Naive thymus-derived CD4-positive, alpha-beta T cell (primary cell): ENCODE data around the gene HID1. TPM values are rescaled to one million over a fixed set of nuclear protein-coding genes. Genes with fewer than 3 reads are reported as not detected.

Experiments used
- ATAC-seq: fragments of 150-1000 bp; cut with Tn5 transposase; 2 replicates; pipeline ENCODE4 v1.10.0; 2021; ENCODE audit warnings: mild to moderate bottlenecking, moderate library complexity
- CTCF ChIA-PET: fragments of 350-600 bp; sonication (Branson Sonifier 250); formaldehyde crosslinking; loops from one replicate; lab custom pipeline; 2021; ENCODE audit warnings: antibody characterized with exemption; lab: Charles Lee
- POLR2A ChIA-PET: fragments of 350-600 bp; sonication (Branson Sonifier 250); formaldehyde crosslinking; loops from one replicate; lab custom pipeline; 2021; ENCODE audit warnings: antibody characterized with exemption, inconsistent platforms; lab: Charles Lee
- DNase-seq, 9 donors: peaks; one replicate each; pipeline versions ENCODE4 v3.0.0 to v3.0.0-alpha.2; 2020 to 2022; ENCODE audit warnings: mixed read lengths in 1 of 9
- H3K27ac ChIP-seq: one replicate; pipeline ENCODE4 v1.7.0; 2013; ENCODE audit warnings: mild to moderate bottlenecking, low read depth, low read length, moderate library complexity
- H3K27me3 ChIP-seq, 2 donors: one replicate each; pipeline ENCODE4 v1.7.0; 2013; ENCODE audit warnings: low read length in 2 of 2, mild to moderate bottlenecking in 2 of 2, moderate library complexity in 2 of 2; ENCODE audit not compliant: control insufficient read depth in 2 of 2, insufficient read depth in 2 of 2
- H3K36me3 ChIP-seq, 3 experiments: 1 replicate in 2 of 3; 2 replicates in 1 of 3; pipeline ENCODE4 v1.7.0; 2013; ENCODE audit warnings: low read length in 3 of 3, mild to moderate bottlenecking in 3 of 3, moderate library complexity in 1 of 3; ENCODE audit not compliant: insufficient read depth in 3 of 3, control insufficient read depth in 2 of 3
- H3K4me1 ChIP-seq, 2 donors: one replicate each; pipeline ENCODE4 v1.7.0; 2013; ENCODE audit warnings: low read length in 2 of 2, mild to moderate bottlenecking in 2 of 2, moderate library complexity in 1 of 2; ENCODE audit not compliant: control insufficient read depth in 2 of 2, insufficient read depth in 2 of 2
- H3K4me3 ChIP-seq: 2 replicates; pipeline ENCODE4 v1.7.0; 2013; ENCODE audit warnings: mild to moderate bottlenecking, low read length
- H3K9me3 ChIP-seq, 3 experiments: 1 replicate in 2 of 3; 2 replicates in 1 of 3; pipeline ENCODE4 v1.7.0; 2013; ENCODE audit warnings: low read length in 3 of 3; ENCODE audit not compliant: control insufficient read depth in 2 of 3
- H3K27ac Mint-ChIP-seq, 9 donors: one replicate each; pipeline ENCODE4 v1.8.0; 2020 to 2022; ENCODE audit warnings: mixed read lengths in 9 of 9, mild to moderate bottlenecking in 8 of 9, moderate library complexity in 5 of 9, inconsistent platforms in 2 of 9
- H3K27me3 Mint-ChIP-seq, 5 donors: one replicate each; pipeline ENCODE4 v1.8.0; 2021 to 2022; ENCODE audit warnings: mixed read lengths in 5 of 5, mild to moderate bottlenecking in 1 of 5
- H3K36me3 Mint-ChIP-seq, 5 donors: one replicate each; pipeline ENCODE4 v1.8.0; 2020 to 2022; ENCODE audit warnings: mixed read lengths in 5 of 5, mild to moderate bottlenecking in 3 of 5, inconsistent platforms in 1 of 5
- H3K4me1 Mint-ChIP-seq, 7 donors: one replicate each; pipeline ENCODE4 v1.8.0; 2020 to 2022; ENCODE audit warnings: mixed read lengths in 7 of 7, mild to moderate bottlenecking in 3 of 7, inconsistent platforms in 1 of 7
- H3K4me3 Mint-ChIP-seq, 10 donors: one replicate each; pipeline ENCODE4 v1.8.0; 2020 to 2022; ENCODE audit warnings: mild to moderate bottlenecking in 10 of 10, mixed read lengths in 10 of 10, moderate library complexity in 6 of 10, inconsistent platforms in 2 of 10
- H3K9me3 Mint-ChIP-seq, 11 donors: one replicate each; pipeline ENCODE4 v1.8.0; 2020 to 2022; ENCODE audit warnings: mixed read lengths in 11 of 11, mild to moderate bottlenecking in 4 of 11, inconsistent platforms in 1 of 11, moderate library complexity in 1 of 11
- intact Hi-C, 2 donors: fragments of 100-400 bp; cut with micrococcal nuclease; formaldehyde crosslinking; loops; one replicate each; pipeline ENCODE4 v1.15.1; 2023
- polyA plus RNA-seq, 2 donors: library from polyadenylated mRNA; unstranded; fragments of 300-500 nt; fragmentation: Illumina TruSeq; gene quantifications; one replicate each; pipeline ENCODE4 v1.2.3, GENCODE V29; 2021
- total RNA-seq, 6 experiments: library from RNA in 5 of 6; stranded (reverse) in 5 of 6; gene quantifications; 1 replicate in 5 of 6; 2 replicates in 1 of 6; pipeline ENCODE4 v1.2.3 and lab custom pipeline; 2021 to 2026

HID1 gene
- total and polyA plus RNA-seq, 7 experiments from 2014 or later = 0.60 to 25.2 (median 11.7) TPM

DNA sequence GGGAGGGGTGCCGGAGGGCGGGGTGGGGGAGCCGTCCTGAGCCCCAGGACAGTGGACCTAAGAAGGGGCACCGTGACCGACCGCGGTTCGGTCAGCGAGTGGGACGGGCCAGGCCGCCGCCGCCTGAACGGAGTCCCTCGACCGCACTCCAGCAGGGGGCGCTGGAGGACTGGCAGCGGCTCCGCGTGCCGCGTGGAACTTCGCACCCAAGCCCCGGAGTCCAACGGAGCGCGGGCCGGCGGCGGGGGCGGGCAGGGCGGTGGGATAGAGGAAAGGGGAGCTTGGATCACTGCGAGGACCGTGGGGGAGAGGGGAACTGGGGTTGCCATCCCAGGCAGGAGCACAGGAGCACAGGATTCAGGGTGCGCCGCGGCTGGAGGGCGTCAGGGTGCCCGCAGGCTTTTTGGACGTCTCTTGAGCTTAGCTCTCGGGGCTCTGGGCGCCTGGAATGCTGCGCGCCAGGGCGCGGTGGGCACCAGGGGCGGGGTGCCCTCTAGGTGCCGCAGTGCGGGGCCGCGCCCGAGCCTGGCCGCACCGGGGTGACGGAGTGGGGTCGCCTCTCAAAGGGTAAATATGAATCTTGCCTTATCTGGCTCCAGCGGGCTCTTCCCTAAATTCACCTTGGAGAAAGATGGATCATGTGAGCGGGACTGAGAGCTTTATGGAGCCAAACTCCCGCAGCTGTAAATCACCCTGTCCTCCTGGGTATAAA lies 48.9 kb downstream of the HID1 start:
- peaks cover 0 to 3% (median 0%) of the 10 kb centered on the region in 5 donors for H3K36me3 Mint-ChIP-seq
- ChIA-PET CTCF (interaction anchor here (0.5 to 2.5 kb wide), 7 partner anchors 9 to 278 kb away, joined by 3 to 11 read pairs (median 3); partner anchors contain the start of gene MRPL58), POLR2A (no interaction called here)
- H3K36me3 ChIP-seq = no peaks in the 10 kb centered on the region
- peaks cover 34 to 74% (median 39%) of the 10 kb centered on the region in 5 donors for H3K27me3 Mint-ChIP-seq
- ATAC-seq = peak; percentile 85
- H3K4me1 Mint-ChIP-seq = peaks cover 2 to 21% (median 6%) of the 10 kb centered on the region in 7 donors
- peak; percentile 50 to 85 (median 70) for DNase-seq
- H3K9me3 ChIP-seq = no peaks in the 10 kb centered on the region
- no peak overlapping the region for H3K4me3 ChIP-seq
- H3K9me3 Mint-ChIP-seq = peaks cover 0 to 2% (median 0%) of the 10 kb centered on the region in 11 donors
- peak overlapping the region in 1 of 9 donors; percentile 48 for H3K27ac Mint-ChIP-seq
- peak overlapping the region; percentile 23 to 76 (median 62) for H3K4me3 Mint-ChIP-seq
- H3K27ac ChIP-seq = no peak overlapping the region
- H3K4me1 ChIP-seq = peaks cover 3 to 12% of the 10 kb centered on the region in 2 donors
- peaks cover 0 to 11% of the 10 kb centered on the region in 2 donors for H3K27me3 ChIP-seq
- intact Hi-C loops = loop anchor here (1.0 kb wide), 1 partner anchor 35 kb away; no protein-coding TSS in a partner anchor

DNA sequence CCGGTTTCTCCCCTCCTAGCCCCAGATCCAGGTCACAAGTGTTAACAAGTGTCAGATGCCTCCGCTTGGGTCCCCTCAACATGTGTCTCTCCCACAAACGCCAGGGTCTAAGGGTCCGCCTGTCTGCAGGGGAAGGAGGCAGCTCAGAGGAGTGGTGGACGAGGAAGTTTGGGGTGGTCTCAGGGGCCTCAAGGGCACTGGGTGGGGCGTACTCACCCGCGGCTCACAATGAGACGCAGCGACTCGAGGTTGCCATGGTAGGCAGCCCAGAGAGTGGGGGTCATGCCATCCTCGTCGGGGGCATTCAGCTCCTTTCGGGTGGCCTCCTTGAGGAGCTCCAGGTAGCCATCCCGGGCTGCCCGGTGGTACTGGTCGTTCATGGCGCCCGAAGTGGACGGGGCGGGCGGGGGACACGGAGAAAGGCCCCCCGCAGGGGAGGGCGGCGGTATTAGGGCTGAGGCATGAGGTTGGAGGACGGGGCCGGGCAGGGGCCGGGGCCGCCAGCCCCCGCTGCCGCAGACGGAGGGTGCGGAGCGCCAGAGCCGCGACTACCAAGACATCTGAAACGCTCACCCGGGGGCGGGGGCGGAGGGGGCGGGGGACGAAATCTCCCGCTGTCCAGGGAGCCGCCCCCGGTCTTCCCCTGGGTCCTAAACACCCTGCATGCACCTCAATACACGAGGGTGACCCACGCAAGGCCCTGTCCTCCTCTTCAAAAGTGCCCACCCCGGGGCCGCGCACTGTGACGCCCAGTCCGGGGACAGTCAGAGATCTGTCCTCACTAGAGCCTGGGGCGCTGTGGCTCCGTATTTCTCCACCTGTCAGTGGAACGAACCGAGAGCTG lies 49.6 kb downstream of the HID1 start, which contains the start of gene USH1G:
Gene USH1G (minus strand): TSS at position 562 of the 844 bp plus-strand sequence. CDS start 182 bp downstream, at position 380.
- peak; percentile 39 for ATAC-seq
- CTCF ChIA-PET = interaction anchor here (1.1 to 1.7 kb wide), 2 partner anchors 35 to 279 kb away, joined by 3 to 11 read pairs; no protein-coding TSS in a partner anchor
- H3K27me3 ChIP-seq = peaks cover 0 to 11% of the 10 kb centered on the region in 2 donors
- no peaks in the 10 kb centered on the region for H3K36me3 ChIP-seq
- H3K9me3 ChIP-seq = no peaks in the 10 kb centered on the region
- intact Hi-C loops = loop anchor here (1.0 kb wide), 1 partner anchor 35 kb away; no protein-coding TSS in a partner anchor
- Mint-ChIP-seq H3K36me3 (peaks cover 0 to 3% (median 0%) of the 10 kb centered on the region in 5 donors), H3K27me3 (peaks cover 31 to 67% (median 40%) of the 10 kb centered on the region in 5 donors), H3K9me3 (no peaks in the 10 kb centered on the region), H3K4me3 (peak within 1 kb of the TSS; percentile 23 to 76 (median 62)), H3K4me1 (peaks cover 2 to 21% (median 6%) of the 10 kb centered on the region in 7 donors), H3K27ac (peak within 1 kb of the TSS in 1 of 9 donors; percentile 48)
- DNase-seq = peak in 1 of 9 donors; percentile 6
- H3K4me1 ChIP-seq = peaks cover 3 to 12% of the 10 kb centered on the region in 2 donors
- H3K27ac ChIP-seq = no peak within 1 kb of the TSS
- H3K4me3 ChIP-seq = no peak within 1 kb of the TSS
- POLR2A ChIA-PET = no interaction called here

DNA sequence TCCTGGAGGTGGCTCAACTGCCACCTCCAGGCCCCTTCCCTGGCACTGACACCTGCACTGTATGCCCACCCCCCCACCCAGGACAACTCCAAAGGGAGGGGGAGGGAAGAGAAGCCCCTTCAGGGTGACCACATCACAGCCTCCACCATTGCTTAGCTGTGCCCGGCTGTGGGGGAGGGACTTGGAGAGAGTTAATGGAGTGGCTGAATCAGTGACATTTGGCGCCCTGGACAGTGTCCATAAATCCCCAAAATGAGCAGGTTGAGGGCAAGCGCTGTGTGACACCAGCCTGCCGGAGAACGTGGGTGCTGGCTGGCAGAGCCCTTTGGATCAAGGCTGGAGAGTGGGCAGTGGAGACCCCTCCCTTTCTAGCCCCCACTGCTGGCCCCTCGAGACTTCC lies 50.4 kb downstream of the HID1 start:
- peaks cover 0 to 11% of the 10 kb centered on the region in 2 donors for H3K27me3 ChIP-seq
- ChIA-PET POLR2A (no interaction called here), CTCF (interaction anchor here (1.1 to 1.3 kb wide), 2 partner anchors 36 to 279 kb away, joined by 3 read pairs; no protein-coding TSS in a partner anchor)
- H3K4me1 ChIP-seq = peaks cover 3 to 12% of the 10 kb centered on the region in 2 donors
- Mint-ChIP-seq H3K4me1 (peaks cover 2 to 21% (median 6%) of the 10 kb centered on the region in 7 donors), H3K9me3 (no peaks in the 10 kb centered on the region), H3K27ac (no peak overlapping the region), H3K36me3 (peaks cover 0 to 3% (median 0%) of the 10 kb centered on the region in 5 donors), H3K4me3 (peak overlapping the region in 5 of 10 donors; percentile 55 to 76 (median 62)), H3K27me3 (peaks cover 30 to 62% (median 34%) of the 10 kb centered on the region in 5 donors)
- H3K9me3 ChIP-seq = no peaks in the 10 kb centered on the region
- no peak for ATAC-seq
- H3K27ac ChIP-seq = no peak overlapping the region
- H3K36me3 ChIP-seq = no peaks in the 10 kb centered on the region
- DNase-seq = no peak
- no peak overlapping the region for H3K4me3 ChIP-seq
- intact Hi-C loops = no loop called here

DNA sequence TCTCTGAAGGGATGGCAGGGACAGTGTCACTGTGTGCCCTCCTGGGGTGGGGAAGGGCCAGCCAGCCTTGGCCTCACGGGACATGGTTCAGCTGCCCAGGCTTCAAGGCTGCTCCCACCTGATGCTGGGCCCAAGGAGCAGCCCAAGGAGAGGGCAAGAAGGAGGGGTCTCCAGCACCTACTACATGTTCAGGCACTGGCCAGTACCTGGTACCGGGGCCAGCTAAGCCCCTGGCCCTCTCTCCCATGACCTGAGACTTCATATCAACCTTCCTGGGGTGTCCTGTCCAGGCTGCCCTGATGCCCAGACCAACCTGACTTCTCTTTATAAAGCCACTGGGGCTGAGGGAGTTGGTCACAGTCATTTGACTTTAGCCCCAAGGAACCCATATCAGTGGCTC lies 50.8 kb downstream of the HID1 start:
- DNase-seq (no peak), ATAC-seq (no peak)
- Mint-ChIP-seq H3K36me3 (peaks cover 0 to 3% (median 0%) of the 10 kb centered on the region in 5 donors), H3K27me3 (peaks cover 31 to 58% (median 36%) of the 10 kb centered on the region in 5 donors), H3K27ac (no peak overlapping the region), H3K4me3 (no peak overlapping the region), H3K4me1 (peaks cover 2 to 21% (median 6%) of the 10 kb centered on the region in 7 donors), H3K9me3 (no peaks in the 10 kb centered on the region)
- intact Hi-C loops = no loop called here
- CTCF ChIA-PET = interaction anchor here (1.3 kb wide), 1 partner anchor 36 kb away, joined by 3 read pairs; no protein-coding TSS in a partner anchor
- Histone ChIP-seq H3K36me3 (no peaks in the 10 kb centered on the region), H3K4me1 (peaks cover 3 to 12% of the 10 kb centered on the region in 2 donors), H3K9me3 (no peaks in the 10 kb centered on the region), H3K27me3 (peaks cover 0 to 11% of the 10 kb centered on the region in 2 donors), H3K27ac (no peak overlapping the region), H3K4me3 (no peak overlapping the region)
- POLR2A ChIA-PET = no interaction called here

DNA sequence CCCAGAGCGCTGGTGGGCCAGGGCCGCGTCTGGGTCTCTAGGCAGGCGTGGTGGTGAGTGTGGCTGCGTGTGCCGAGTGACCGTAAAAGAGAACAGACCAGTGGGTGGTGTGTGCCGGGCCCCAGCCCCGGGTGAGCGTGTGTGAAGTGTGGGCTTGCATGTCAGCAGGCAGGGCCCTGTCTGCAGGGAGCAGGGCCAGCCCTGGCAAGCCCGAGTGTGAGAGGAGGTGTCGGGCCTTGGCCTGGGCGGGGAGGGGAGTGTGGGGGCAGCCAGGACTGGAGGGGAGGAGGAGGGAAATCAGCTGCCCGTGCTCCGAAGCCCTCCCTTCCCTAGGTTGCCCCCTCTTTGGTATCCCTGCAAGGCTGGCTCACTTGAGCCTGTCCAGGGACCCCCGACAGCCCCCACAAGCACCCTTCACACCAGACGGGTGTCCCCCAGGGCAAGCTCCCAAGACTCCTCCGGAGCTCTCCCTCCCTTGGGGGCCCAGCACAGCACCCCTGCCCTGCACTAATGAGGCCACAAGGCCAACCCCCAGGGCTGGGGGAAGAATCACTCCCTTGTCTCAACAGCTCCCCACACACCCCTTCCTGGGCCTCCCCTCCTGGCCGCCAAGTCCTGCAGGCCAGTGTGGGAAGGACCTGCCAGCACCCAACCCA lies 51.4 kb downstream of the HID1 start:
- Histone ChIP-seq H3K27ac (no peak overlapping the region), H3K9me3 (no peaks in the 10 kb centered on the region), H3K4me3 (no peak overlapping the region), H3K36me3 (no peaks in the 10 kb centered on the region), H3K27me3 (peaks cover 0 to 11% of the 10 kb centered on the region in 2 donors), H3K4me1 (peaks cover 3 to 12% of the 10 kb centered on the region in 2 donors)
- Mint-ChIP-seq H3K9me3 (no peaks in the 10 kb centered on the region), H3K36me3 (peaks cover 0 to 1% (median 0%) of the 10 kb centered on the region in 5 donors), H3K4me3 (no peak overlapping the region), H3K27ac (no peak overlapping the region), H3K4me1 (peaks cover 2 to 21% (median 6%) of the 10 kb centered on the region in 7 donors), H3K27me3 (peaks cover 28 to 52% (median 33%) of the 10 kb centered on the region in 5 donors)
- ChIA-PET CTCF (interaction anchor here (1.3 kb wide), 1 partner anchor 37 kb away, joined by 3 read pairs; no protein-coding TSS in a partner anchor), POLR2A (no interaction called here)
- ATAC-seq (no peak), DNase-seq (no peak)
- intact Hi-C loops = no loop called here

DNA sequence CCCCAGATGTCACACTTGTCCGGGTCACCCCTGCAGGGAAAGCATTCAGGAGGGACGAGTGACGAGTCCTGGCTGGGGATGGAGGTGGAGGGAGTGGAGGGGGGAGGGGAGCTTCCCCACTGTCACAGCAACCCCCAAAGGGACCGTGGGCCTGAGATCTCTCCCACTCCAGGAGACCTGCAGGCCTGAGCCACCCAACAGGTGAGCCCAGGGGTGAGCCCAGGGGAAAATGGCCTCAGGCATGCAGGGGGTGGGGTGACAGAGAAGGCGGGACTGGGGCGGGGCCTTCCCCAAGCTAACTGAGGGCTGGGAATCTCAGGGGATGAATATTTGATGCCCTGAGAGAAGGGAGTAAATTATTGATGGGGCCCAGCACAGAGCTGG lies 51.9 kb downstream of the HID1 start:
- H3K36me3 ChIP-seq = no peaks in the 10 kb centered on the region
- Mint-ChIP-seq H3K36me3 (no peaks in the 10 kb centered on the region), H3K4me3 (no peak overlapping the region), H3K27me3 (peaks cover 23 to 49% (median 33%) of the 10 kb centered on the region in 5 donors), H3K4me1 (peaks cover 2 to 21% (median 6%) of the 10 kb centered on the region in 7 donors), H3K27ac (no peak overlapping the region), H3K9me3 (no peaks in the 10 kb centered on the region)
- DNase-seq (no peak), ATAC-seq (no peak)
- H3K4me3 ChIP-seq = no peak overlapping the region
- peaks cover 0 to 11% of the 10 kb centered on the region in 2 donors for H3K27me3 ChIP-seq
- peaks cover 3 to 12% of the 10 kb centered on the region in 2 donors for H3K4me1 ChIP-seq
- ChIA-PET POLR2A (no interaction called here), CTCF (no interaction called here)
- no peak overlapping the region for H3K27ac ChIP-seq
- H3K9me3 ChIP-seq = no peaks in the 10 kb centered on the region
- intact Hi-C loops = no loop called here
